Endothelial cell of hepatic sinusoid (primary cell): Measurements from ENCODE around the gene SYNE3.

Experiments used
- in situ Hi-C: cut with HindIII; loops from 2 replicates; pipeline ENCODE4 v1.10.0; 2017; ENCODE audit warnings: low sequenced_read_pairs

The SYNE3 gene

DNA sequence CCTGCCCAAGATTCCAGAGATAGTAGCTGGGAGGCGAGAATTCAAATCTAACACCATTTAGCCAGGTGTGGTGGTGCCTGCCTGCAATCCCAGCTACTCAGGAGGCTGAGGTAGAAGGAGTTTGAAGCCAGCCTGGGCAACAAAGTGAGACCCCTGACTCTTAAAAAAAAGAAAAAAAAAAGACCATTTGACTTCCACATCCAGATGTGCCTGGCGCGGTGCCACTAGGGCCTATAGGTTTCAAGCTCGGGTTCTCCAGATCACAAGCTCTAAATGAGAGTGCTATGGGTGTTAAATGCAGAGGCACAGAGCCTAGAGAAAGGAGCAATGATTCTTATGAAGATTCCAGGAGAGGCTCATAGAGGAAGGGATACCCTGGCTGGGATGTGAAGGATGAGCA lies 22.5 kb downstream of the SYNE3 start:
- in situ Hi-C loops: no loop called here

DNA sequence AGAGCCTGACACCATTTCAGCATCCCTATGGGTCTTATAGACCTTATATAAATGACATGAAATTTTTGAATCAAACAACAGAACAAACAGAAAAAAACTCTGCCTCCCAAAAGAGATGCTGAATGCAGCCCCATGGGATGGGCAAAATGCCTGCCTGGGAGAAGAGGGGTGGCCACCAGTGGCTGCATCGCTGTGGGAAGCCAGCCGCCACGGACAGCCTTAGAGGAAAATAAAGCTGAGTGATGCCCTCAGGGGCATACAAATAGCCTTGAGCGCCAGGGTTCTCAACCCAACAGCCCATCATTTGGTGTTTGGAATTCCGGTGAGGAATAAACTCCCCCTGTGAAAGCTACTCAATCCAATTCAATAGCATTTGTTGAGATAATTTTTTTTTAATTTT lies 22.9 kb downstream of the SYNE3 start:
- in situ Hi-C loops: no loop called here

DNA sequence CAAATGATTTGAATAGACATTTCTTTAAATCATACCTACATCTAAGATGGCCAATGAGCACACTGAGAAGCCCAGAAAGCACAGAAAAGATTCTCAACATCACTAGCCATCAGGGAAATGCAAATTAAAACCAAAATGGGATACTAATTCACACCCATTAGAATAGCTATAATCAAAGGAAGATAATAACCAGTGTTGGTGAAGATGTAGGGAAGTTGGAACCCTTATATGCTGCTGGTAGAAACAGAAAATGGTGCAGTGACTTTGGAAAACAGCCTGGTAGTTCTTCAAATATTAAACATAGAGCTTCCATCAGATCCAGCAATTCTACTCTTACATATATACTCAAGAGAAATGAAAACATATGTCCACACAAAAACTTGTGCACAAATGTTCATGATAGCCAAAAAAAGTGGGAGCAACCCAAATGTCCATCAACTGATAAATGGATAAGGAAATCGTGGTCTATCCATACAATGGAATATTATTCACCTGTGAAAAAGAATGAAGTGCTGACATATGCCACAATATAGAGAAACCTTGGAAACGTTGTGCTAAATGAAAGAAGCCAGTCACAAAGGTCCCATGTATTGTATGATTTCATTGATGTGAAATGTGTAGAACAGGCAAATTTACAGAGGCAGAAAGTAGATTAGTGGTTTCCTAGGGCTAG lies 24.4 kb downstream of the SYNE3 start:
- in situ Hi-C loops: no loop called here

DNA sequence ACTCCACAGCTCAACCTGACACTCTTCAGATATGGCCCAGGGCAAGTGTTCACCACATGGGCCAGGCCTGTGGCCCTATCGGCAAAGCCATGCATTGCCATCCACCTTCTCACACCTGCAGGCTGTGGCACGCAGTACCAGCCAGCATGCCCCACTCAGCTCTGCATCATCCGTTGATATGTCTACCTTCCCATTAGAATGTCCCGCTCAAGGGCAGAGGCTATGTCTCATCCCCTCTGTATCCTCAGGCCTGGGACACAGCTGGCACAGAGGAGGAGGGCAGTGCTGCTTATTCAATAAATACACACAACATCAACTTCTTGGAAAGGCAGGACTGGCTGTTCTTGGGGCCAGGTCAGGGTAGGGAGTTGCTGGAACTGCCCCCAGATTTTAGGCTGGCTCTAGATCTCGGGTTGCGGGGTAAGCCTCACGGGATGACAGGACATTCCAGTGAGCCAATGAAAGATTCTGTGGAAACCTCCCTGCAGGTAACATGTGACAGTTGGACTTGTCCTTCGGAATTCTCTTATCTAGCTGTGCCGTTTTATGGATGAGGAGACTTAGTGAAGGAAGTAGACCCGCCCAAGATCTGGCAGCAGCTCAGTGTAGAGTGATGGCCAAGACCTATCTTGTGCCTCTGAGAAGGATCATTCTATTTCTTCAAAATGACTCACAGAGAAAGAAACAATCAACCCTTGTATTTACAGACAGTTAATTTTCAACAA lies 25.6 kb downstream of the SYNE3 start:
- in situ Hi-C loops: no loop called here

DNA sequence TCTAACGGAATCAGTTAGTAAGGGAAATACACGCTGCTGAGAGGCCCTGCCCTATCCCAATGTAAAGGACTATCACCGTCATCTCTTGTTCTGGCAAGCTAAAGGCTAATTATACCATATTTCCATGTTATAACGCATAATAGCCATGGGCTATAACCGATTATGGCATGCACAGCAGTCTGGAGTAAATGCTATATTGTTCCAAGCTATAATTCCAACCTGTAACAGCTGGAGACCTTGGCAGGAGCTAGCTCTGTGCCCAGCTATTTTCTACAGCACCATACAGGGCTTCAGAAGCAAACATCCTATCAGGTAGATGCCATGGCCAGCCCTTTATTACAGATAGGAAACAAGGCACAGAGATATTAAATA lies 26.3 kb downstream of the SYNE3 start:
- in situ Hi-C loops: no loop called here

DNA sequence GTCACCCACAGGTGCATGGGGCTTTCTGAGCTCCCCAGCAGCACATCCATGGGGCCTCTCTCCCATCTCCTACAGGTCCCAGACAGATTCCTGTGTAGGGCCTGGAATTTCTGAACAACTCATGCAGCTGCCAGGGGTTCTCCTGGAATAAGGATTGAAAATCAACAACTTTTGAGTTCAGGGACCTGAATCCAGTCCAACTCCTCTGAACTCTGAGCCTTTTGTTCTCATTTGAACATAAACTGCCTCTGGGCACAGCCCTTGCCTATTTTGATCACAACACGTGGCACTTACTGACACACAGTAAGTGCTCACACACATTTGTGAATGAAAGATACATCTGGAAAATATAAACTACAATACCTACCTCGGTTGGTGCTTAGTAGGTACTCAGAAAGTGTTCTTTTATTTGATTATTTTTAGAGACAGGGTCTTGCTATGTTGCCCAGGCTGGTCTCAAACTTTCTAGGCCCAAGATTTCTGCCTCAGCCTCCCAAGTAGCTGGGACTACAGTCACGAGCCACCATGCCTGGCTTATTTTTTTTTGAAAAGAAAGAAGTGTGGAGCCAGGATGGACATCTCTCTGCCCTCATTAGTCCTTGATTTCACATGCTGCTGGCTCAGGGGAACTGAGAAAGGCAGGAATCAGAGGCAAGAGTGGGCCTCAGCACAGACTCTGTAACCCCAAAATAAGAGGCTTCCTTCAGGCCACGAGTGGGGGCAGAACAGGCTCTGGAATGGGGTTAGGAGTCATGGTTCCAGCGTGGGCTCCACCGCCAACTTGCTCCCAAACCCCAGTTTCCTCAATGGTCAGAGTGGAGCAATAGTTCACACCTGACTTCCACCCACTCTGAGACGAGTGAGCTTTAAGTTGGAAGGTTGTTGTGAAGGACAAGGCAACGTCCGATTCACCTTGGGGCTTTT lies 27.0 kb downstream of the SYNE3 start:
- in situ Hi-C loops: no loop called here

DNA sequence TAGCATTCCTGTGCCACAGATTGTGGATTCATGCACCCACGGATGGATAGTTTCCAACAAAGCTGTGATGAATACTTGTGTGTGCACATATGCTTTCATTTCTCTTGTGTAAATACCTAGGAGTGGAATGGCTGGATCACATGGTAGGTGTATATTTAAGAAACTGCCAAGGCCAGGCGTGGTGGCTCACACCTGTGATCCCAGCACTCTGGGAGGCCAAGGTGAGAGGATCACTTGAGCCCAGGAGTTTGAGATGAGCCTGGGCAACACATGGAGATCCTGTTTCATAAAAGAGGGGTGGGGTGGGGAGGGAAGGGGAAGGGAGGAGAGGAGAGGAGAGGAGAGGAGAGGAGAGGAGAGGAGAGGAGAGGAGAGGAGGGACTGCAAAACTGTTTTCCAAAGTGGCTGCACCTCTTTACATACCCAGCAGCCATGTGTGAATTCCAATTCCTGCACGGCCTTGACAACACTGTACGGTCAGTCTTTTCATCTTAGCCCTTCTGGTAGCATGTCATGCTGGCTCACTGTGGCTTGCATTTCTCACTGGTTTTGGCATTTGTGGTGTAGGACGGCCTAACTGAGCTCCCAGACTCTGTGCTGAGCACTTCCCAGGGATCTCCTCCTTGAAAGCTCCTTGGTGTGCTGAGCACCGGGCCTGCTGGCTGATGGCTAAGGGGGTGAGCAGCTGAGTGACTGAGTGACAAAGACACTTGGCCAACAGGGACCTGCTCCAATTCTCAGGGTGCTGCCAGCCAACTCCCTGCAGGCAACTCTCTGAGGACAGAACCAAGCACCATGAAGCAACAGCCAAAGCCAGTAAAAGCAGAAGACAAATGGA lies 27.9 kb downstream of the SYNE3 start:
- in situ Hi-C loops: no loop called here

DNA sequence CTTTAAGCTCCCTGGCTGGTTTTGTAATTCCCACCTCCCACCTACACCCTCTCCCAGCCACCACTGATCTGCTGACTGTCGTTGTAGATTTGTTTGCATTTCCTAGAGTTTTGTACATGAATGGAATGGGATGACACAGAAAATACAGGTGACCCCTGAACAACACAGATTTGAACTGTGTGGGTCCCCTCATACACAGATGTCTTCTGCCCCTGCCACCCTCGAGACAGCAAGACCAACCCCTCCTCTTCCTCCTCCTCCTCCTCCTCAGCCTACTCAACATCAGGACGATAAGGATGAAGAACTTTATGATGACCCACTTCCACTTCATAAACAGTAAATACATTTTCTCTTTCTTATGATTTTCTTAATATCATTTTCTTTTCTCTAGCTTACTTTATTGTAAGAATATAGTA lies 28.8 kb downstream of the SYNE3 start:
- in situ Hi-C loops: no loop called here

DNA sequence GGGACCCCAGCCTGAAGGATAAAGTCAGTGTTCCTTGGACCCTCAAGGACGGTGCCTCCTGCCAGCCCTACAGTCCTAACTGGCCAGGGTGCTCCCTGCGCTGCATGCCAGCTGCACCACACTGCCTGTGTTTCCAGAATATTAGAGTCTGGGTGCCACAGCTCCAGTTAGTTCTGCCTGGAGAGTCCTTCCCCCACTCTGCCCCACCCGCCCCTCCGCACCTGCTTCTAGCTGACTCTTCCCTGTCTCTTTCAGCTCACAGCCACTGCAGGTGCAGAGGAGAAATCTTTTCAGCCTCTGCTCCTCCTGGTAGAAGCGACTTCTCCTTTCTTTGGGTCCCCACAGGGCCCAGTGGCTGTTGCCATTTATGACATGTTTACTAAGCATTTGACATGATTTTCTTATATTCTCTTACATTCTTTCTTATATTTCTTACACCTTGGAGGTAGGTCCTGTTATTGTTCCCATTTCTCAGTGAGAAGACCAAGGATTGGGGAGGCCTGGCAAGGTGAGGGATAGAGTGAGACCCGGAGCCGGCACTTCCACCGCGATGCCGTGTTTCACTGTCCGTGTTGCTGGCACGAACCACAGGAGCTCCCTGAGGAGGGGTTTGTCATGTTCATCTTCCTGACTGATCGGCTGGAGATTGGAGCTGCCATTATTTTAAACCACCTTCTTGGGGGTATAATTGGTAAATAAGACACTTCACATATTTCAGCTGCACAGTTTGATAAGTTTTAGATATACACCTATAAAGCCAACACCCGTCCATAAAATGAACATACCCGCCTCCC lies 29.4 kb downstream of the SYNE3 start:
- in situ Hi-C loops: no loop called here

DNA sequence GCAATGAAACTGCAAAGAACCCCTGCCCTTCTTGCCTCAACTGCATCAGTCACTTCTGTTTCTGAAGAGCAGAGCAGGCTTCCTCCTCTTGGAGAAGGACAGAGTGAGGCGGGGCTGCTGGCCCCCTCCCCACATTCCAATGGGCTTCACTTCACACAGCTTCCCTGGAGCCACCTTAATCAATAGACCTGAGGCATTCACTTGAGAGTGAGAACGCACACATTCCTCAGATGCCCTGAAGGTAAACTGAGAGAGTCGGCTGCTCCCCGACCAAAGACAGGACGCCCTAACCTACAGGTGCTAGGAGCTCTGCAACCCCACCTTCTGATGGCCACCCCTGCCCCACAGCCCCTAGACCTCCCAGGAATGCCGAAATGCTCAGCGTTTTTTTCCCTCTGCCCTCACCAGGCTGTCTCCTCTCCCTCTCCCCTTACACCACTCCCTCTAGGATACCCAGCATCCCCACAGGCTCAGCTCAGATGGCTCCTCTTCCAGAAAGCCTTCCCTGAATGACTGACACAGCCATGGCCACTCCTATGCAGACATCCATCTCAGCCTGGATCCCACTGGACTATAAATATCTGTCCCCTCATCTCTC lies 31.1 kb downstream of the SYNE3 start:
- in situ Hi-C loops: no loop called here

DNA sequence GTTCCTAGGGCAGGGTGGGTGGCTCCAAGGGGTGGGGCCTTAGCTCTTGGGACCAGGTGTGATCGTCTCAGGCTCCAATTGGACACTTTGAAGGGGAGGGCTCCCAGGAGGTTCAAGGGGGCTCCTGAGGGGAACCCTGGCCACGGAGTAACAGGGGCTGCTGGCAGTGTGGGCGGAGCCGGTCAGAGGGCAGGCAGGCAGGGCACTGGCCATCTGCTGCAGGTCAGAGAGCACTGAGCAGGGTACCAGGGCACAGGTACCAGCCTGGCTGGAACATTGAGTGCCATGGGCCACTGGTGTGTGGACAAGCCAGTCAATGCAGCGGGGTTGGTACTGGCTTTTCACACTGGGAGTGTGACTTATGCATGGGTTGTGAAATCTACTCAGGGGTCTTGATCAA lies 32.2 kb downstream of the SYNE3 start:
- in situ Hi-C loops: no loop called here

DNA sequence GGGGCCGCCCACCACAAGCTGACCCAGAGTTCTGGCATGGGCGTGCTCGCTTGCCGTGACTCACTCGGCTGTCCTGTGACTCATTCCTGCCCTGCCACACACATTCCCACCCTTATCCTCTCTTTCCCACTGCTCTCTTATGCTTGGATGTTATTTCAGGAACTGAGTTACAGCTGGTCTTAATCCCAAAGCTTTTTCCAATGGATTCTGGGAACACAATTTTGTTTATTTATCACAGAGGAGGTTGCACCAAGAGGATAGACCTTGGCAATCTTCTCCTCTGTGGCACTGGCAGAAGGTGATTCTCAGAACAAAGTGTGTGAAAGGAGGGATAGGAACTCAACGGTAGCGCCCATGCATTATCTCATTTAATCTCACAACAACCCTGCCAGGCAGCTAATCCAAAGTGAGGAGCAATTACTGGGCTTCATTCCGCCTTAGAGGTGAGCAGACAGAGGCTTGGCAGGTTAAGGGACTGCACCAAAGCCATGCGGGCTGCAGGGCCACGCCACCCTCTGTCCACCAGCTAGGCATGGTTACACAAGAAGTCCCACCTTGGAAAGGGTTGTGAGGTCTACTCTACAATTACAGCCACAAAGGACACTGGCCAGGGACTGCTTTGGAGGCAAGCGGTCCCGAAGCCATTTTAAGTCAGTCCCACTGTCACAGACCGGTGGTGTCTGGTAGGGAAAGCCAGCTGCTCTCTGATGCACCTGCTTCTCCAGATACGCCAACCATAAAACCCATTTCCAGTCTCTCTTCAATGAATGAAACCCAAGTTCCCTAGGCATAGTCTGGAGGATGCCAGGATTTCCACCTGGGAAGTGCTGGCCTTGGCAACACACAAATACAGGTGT lies 32.9 kb downstream of the SYNE3 start:
- in situ Hi-C loops: no loop called here

DNA sequence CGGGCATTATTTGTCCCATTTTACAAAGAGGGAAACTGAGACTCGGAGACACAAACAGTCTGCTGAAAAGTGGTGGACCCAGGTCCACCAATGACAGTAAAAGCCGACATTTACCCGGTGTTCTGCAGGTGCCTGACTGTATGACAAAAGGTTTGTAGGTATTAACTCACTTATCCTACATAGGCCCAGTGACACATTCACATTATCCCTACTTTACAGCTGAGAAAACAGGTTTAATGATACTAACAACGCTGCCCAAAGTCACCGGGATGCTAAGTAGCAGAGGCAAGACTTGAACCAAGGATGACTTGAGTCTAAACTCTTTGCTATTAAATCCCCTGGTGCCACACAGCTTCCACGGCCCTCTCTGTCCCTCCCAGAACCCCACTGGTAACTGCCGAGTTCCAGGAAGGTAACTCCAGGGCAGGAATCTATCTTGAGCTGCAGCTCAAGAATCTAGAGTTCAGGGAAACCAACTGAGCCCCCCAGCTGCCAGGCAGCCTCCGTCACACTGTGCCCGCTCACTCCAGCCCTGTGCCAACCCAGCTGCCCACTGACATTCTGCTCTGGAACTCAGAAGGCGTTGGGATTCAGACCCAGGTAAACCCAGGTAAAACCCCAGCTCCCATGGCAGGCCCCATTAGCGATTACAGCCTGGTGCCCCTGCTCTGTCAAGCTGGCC lies 33.7 kb downstream of the SYNE3 start:
- in situ Hi-C loops: no loop called here

DNA sequence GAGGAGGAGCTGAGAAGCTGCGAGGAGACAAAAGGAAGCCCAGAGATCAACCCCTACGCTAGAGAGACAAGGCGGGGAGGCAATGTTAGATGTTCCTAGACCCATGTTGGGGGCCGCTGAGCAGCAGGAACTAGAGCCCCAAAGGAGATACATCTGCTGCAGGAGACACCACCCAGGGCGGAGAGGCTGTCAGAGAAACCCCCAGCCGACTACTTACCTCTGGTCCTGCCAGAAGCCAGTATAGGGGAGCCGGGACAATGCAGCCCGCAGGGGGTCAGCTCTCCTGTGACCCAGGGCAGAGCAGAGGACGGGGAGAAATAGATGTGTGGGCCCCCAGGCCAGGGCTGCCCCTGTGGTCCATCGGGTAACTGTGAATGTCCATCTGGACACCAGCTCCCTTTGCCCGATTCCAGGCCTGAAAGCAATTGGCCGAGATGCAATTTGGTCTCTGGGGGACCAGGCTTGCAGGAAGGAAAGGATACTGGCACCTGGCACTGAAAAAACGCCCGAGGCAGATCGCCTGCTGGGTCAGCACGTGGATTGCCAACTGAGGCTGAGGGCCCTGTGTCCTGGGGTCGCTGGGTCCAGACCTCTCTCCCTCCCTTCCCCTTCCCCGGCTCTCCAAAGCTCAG lies 34.9 kb downstream of the SYNE3 start:
- in situ Hi-C loops: no loop called here

DNA sequence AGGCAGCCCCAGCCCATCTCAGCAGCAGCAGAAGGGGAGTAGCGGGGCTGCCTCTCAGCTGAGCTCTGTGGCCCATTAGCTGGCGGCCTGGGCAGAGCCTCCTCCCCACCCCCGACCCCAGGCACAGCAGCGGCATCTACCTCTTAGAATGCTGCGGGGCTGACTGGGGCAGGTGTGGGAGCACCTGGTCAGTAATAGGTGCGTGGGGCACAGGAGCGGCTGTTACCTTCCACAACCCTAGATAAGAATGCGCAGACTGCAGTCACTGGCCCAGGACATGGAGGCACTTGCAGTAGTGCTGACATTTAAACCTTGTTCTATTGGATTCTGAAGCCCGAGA lies 35.6 kb downstream of the SYNE3 start:
- in situ Hi-C loops: no loop called here

DNA sequence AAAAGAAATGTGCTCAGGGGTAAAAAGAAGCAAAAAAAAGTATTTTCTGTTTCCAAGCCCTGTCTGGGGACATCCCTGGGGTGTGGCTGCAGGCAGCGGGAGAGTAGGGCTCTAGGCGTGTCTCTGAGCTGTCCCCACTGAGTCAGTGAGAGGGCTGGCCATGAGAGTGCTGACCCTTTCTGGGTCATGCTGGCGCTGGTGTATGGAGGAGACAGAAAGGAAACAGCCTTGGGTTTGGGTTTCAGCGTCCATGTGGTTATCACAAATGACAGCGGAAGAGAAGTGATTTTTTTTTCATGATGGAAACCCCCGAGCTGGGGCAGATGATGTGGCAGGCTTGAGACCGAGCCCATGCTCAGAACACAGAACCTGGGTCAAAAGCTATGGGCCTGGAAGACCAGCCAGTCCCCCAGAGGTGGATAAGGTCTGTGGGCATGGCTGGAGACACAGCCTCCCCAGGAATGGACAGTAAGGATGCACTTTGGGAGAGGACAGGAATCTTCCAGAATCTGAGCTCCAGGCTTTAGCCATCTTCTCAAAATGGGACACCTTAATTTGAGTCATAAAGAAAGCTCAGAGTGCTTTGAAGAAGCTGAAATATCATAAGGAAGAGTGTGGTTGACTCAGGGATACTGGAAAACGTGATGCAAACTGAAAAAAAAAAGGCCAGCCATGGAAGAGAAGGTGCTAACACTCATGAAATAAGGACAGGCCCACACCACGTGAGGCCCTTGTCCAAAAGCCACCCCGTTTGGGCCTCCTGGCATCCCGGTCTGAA lies 36.2 kb downstream of the SYNE3 start:
- in situ Hi-C loops: no loop called here

DNA sequence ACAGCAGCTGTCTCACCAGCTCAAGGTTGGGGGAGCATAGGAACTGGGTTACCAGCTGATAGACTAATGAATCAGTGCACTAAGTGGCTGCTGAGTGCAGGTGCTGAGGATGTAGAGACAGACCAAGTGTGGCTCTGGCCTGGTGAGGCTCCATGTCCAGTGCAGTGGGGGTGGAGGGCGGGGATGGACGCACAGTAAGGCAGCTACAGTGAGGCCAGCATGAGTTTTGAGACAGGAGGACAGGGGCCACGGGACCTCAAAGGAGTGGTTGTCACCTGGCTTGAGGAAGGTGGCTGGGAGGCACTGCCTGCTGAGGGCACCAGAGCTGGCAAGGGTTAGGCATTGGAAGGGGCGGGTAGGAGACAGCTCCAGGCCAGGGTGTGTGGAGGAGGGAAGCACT lies 37.0 kb downstream of the SYNE3 start:
- in situ Hi-C loops: loop anchor here (10.0 kb wide), 1 partner anchor 45 kb away; no protein-coding TSS in a partner anchor
